ENCODE measurements around the gene DENND1A. TPM values are rescaled to one million over a fixed set of nuclear protein-coding genes. Genes with fewer than 3 reads are reported as not detected.
A peak's percentile ranks its signal among the peaks of the same experiment; 100 is the strongest.

Gene DENND1A
- total RNA-seq, 1 experiment from 2014 or later, result 20.6 TPM

GRCh38 chr9:123617286-123617685 is 312.6 kb downstream of the DENND1A start:
- DNase-seq (ENCODE audit: low read depth), result no peak

DNA sequence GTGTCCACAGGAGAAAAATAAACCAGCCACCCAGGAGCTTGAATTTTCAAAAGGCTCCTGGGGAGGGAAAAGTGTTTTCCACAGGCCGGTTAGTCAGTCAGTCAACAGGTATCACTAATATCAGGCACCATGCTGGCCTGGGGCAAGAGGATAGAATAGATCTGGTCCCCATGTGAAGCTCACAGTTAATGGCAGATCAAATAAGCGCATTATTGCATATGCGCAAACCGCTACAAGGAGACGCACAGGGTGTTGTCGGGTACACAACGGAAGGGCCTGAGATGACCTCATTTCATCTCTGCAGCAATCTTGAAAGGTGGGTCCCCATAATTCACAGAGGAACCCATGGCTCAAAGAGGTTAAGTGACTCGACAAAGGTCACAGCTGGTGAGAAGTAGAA is 313.2 kb downstream of the DENND1A start:
- no peak for DNase-seq (ENCODE audit: low read depth)

- no peak for DNase-seq (ENCODE audit: low read depth)
These were observed 314.5 kb downstream of the DENND1A start for GRCh38 chr9:123615381-123615780.

- no peak for DNase-seq (ENCODE audit: low read depth)
These were observed 315.3 kb downstream of the DENND1A start for GRCh38 chr9:123614306-123615263.

GRCh38 chr9:123611226-123611625 is 318.7 kb downstream of the DENND1A start:
- no peak for DNase-seq (ENCODE audit: low read depth)

DNA sequence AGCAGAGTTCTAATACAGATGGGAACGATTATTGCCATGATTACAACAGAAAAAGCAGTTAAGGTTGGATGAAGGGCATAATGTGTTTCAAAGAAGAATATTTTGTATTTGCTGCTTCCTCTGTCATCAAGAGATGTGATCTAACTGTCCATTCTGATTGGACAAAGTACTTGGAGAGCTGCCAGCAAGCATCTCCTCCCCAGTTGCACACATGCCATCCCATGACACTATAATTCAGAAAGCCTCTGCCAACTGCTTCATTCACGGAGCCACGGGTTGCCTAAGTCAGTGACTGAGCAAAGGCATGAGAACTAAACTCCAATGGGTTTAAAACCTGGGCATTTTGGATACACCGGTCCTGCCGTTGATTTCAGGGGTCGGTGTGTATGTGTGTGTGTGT is 320.1 kb downstream of the DENND1A start:
- DNase-seq (ENCODE audit: low read depth), result peak; percentile 39

DNA sequence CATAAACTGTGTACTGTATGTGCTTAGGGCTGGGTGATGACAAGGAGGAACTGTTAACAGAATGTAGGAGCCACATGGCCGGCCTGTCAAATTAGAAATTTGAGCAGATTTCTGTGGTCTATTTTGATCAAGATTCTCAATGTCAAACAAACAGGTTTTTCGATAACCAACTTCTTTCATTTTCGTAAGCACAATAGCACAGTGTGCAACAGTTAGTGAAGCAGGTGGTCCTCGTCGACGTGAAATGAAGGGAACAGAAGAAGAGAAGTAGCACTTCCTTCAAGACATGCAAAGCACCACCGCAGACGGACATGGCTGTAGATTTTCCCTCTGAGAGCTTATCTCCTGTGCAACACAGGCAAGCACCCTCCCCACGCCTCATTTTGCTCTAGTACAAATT is 321.8 kb downstream of the DENND1A start:
- no peak for DNase-seq (ENCODE audit: low read depth)

GRCh38 chr9:123607479-123607878 is 322.4 kb downstream of the DENND1A start:
- DNase-seq (ENCODE audit: low read depth), result no peak

DNA sequence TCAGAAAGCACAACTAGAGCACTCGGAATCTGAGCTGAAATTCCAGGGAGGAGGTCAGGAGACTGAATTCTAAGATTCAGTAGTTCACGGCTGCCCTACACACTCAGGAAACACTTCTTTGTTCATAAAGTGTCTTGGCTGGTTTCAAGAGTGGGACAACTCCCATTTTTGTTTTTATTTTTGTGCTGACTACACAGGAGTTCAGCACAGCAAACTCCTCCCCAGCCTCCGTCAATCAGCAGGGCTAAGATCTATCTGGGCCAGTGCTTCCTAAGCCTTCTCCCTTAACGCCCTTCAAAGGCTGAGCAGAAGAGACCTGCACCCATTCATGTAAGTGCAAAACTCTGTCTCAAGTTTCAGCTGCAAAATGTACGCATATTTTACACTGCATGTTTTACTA is 323.8 kb downstream of the DENND1A start:
- no peak for DNase-seq (ENCODE audit: low read depth)

DNA sequence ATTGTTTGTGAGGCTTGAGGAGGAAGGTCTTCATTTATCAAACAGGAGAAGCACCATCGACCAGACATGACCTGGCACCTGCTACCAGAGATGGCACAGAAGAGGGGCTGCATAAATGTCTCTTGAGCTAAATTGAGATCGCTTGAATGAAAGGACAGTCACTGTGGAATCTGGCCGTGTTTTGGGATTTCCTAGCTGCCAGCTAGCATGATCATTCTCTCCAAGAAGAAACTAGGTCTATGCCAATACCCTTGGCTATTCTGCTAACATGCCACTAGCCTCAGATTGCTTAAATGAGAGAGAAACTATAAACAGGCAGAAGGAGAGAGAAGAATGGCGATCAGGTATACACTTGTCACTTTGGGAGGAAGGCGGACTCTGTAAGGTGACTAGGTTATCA is 324.6 kb downstream of the DENND1A start:
- DNase-seq (ENCODE audit: low read depth), result no peak

DNA sequence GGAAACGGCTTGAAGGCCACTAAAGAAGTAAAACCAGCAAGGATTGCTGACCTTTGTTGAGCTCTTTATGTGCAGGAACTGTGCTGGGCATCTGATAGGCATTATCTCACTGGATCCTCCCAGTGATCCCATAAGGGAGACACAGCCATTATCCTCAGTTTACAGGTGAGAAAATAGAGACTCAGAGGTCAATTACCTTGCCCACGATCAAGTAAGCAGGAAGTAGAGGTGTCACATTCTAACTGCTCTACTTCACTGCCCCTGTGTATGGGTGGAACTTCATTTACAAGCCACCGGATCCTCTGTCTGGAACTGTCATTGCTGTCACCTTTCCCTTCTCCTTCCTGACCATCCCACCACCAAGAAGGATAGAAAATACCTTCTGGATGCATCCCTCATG is 325.1 kb downstream of the DENND1A start:
- DNase-seq (ENCODE audit: low read depth), result no peak

GRCh38 chr9:123601828-123602227 is 328.1 kb downstream of the DENND1A start:
- DNase-seq (ENCODE audit: low read depth), result no peak

- DNase-seq (ENCODE audit: low read depth), result no peak
These were observed 330.1 kb downstream of the DENND1A start for GRCh38 chr9:123599781-123600180.

GRCh38 chr9:123597876-123598556 is 331.9 kb downstream of the DENND1A start:
- DNase-seq (ENCODE audit: low read depth), result no peak

- DNase-seq (ENCODE audit: low read depth), result no peak
These were observed 332.9 kb downstream of the DENND1A start for GRCh38 chr9:123597048-123597447.

- DNase-seq (ENCODE audit: low read depth), result no peak
These were observed 338.6 kb downstream of the DENND1A start for GRCh38 chr9:123591283-123591682.

DNA sequence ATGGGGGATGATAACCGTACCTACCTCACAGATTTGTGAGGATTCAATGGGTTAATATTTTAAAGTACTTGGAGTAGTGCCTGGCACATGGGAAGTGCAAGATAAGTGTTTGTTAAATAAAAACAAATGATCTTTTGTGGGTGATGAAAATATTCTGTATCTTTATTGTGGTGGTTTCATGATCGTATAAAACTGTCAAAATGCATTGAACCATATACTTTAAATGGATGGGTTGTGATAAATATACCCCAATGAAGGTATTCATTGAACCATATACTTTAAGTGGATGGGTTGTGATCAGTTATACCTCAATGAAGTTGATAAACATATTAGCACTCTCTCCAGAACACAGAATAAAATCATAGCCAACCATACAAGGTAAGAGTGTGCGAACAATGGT is 339.4 kb downstream of the DENND1A start:
- DNase-seq (ENCODE audit: low read depth), result no peak

DNA sequence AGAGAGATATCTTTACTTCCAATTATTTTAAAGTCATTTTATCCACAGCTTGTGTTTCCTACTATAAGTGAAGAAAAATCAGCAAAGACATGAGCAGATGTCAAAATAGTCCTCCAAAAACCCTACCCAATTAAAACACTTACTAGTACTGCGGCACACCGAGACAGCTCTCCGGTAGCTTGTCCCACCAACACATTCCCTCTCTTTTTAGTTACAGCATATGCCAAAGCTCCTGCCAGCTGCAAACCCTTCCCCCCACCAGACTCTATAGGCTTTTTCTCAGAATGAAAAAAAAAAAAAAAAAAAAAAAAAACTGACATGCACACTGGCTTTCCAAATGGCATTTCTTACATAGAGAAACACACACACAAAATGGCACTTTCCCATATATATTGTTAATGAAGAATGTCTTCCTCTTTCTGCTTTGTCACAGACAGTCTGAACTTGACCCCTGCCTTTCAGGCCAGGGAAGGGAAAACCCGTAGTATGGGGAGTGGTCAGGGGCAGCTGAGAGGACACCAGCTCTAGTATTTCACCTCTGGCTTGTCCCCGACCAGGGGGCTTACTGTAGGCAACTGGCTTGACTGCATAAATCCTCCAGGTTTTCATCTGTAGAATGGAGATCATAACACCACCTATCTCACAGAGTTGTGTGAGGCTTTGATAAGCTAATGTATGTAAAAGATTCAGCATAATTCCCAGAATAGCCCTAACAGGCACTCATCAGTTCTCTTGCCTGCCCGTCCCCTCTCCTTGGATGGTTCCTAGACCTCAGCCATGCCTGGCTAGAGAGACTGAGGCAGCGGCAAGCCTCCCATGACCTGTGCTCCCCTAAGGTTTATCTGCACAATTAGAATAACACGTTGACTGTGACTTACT is 340.3 kb downstream of the DENND1A start:
- DNase-seq (ENCODE audit: low read depth), result no peak

- DNase-seq (ENCODE audit: low read depth), result no peak
These were observed 343.7 kb downstream of the DENND1A start for GRCh38 chr9:123586275-123586674.

- DNase-seq (ENCODE audit: low read depth), result no peak
These were observed 345.4 kb downstream of the DENND1A start for GRCh38 chr9:123584202-123585176.

DNA sequence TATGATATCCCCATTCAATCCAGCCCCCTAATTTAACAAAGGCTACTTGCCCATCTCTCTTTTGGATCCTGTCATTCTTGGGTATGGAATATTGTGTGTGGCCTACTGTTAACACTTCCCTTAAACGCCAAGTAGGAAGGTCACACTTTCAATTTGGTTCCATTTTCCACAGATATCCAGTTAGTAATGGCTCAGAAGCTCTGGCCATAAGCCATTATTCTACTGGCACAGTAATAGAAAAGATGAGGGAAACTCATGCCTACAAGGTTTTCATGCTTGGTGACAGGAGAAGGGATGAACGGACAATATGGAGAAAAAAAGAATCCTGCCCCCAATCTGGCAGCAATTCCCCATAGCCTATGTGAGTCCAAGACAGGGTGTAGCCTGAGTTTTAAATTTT is 346.3 kb downstream of the DENND1A start:
- DNase-seq (ENCODE audit: low read depth), result no peak
